Activated B cell treated with CpG ODN at 0.5 μM for 24 hours (primary cell): ENCODE measurements around the gene SMAP1. TPM values are rescaled to one million over a fixed set of nuclear protein-coding genes. Genes with fewer than 3 reads are reported as not detected.
A peak's percentile ranks its signal among the peaks of the same experiment; 100 is the strongest.

Source experiments
- ATAC-seq: fragments of 200-7000 bp; cut with Tn5 transposase; one replicate; pipeline ENCODE4 v1.10.0; 2021; ENCODE audit warnings: low read depth, mild to moderate bottlenecking, moderate library complexity
- CTCF ChIA-PET: fragments of 350-600 bp; sonication (Branson Sonifier 250); formaldehyde crosslinking; loops from one replicate; lab custom pipeline; 2021; ENCODE audit warnings: antibody characterized with exemption; lab: Charles Lee
- POLR2A ChIA-PET: fragments of 350-600 bp; sonication (Branson Sonifier 250); formaldehyde crosslinking; loops from one replicate; lab custom pipeline; 2021; ENCODE audit warnings: antibody characterized with exemption; lab: Charles Lee
- DNase-seq: peaks from one replicate; pipeline ENCODE4 v3.0.0; 2022
- H3K27ac Mint-ChIP-seq: one replicate; pipeline ENCODE4 v1.8.0; 2020; ENCODE audit warnings: mixed read lengths
- H3K27me3 Mint-ChIP-seq: one replicate; pipeline ENCODE4 v1.8.0; 2021; ENCODE audit warnings: mixed read lengths
- H3K36me3 Mint-ChIP-seq: one replicate; pipeline ENCODE4 v1.8.0; 2021; ENCODE audit warnings: low read depth, mixed read lengths
- H3K4me1 Mint-ChIP-seq: one replicate; pipeline ENCODE4 v1.8.0; 2021; ENCODE audit warnings: mixed read lengths
- H3K4me3 Mint-ChIP-seq: one replicate; pipeline ENCODE4 v1.8.0; 2020; ENCODE audit warnings: mild to moderate bottlenecking, mixed read lengths
- H3K9me3 Mint-ChIP-seq: one replicate; pipeline ENCODE4 v1.8.0; 2020; ENCODE audit warnings: mixed read lengths
- intact Hi-C: fragments of 100-400 bp; cut with micrococcal nuclease; formaldehyde crosslinking; loops from one replicate; pipeline ENCODE4 v1.15.1; 2024
- total RNA-seq: library from RNA; stranded (reverse); gene quantifications from 2 replicates; pipeline ENCODE4 v1.2.3, GENCODE V29; 2022
- TF ChIP-seq, protein P1 (sequence below): fragments of 200-600 bp; IDR thresholded peaks from one replicate; pipeline ENCODE4 v1.8.0; 2022; ENCODE audit warnings: antibody characterized with exemption, mild to moderate bottlenecking

Gene SMAP1
- total RNA-seq, 1 donor from 2014 or later, result 21.6 TPM

DNA sequence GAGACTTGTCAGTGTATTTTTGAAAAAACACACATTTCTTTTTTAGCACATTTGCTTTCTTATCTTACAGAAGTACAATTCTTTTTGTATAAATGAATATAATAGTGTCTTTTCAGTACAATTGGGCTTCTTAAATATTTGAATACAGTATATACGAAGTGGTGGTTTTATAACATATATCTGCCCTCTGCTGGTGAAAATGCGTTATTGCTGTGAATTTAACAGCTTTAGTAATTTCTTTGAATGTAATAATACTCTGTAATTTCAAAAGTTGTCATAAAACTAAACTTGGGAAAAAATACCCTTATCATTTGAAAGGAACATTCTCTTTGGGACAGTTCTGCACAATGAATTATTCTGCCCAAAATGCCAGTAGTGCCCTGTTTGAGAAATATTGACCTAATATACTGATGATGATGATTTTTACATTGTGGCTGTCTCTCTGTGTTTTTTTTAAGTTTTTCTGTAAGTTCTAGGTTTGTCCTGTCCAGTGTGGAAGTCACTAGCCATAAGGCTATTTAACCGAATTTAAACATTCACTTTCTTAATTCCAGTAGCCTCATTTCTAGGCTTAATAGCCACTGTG, 19.0 kb downstream of the SMAP1 start:
- no peaks in the 10 kb centered on the region for H3K27me3 Mint-ChIP-seq
- ChIA-PET CTCF (interaction anchor here (0.6 to 4.1 kb wide), 20 partner anchors 9 to 465 kb away, joined by 3 to 38 read pairs (median 4); partner anchors contain the start of genes FAM135A, SDHAF4 and SMAP1), POLR2A (interaction anchor here (0.5 to 1.0 kb wide), 2 partner anchors 19 to 91 kb away, joined by 3 read pairs; partner anchors contain the start of gene SMAP1)
- TF ChIP-seq, protein P1, sequence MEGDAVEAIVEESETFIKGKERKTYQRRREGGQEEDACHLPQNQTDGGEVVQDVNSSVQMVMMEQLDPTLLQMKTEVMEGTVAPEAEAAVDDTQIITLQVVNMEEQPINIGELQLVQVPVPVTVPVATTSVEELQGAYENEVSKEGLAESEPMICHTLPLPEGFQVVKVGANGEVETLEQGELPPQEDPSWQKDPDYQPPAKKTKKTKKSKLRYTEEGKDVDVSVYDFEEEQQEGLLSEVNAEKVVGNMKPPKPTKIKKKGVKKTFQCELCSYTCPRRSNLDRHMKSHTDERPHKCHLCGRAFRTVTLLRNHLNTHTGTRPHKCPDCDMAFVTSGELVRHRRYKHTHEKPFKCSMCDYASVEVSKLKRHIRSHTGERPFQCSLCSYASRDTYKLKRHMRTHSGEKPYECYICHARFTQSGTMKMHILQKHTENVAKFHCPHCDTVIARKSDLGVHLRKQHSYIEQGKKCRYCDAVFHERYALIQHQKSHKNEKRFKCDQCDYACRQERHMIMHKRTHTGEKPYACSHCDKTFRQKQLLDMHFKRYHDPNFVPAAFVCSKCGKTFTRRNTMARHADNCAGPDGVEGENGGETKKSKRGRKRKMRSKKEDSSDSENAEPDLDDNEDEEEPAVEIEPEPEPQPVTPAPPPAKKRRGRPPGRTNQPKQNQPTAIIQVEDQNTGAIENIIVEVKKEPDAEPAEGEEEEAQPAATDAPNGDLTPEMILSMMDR, result peak; percentile 65
- ATAC-seq (peak; percentile 52), DNase-seq (no peak)
- H3K27ac Mint-ChIP-seq, result no peak overlapping the region
- H3K4me3 Mint-ChIP-seq, result no peak overlapping the region
- H3K36me3 Mint-ChIP-seq, result peaks cover 12% of the 10 kb centered on the region
- H3K9me3 Mint-ChIP-seq, result peaks cover 4% of the 10 kb centered on the region
- intact Hi-C loops, result loop anchor here (1.0 to 5.0 kb wide), 7 partner anchors 19 to 465 kb away; partner anchors contain the start of gene SMAP1
- peaks cover 23% of the 10 kb centered on the region for H3K4me1 Mint-ChIP-seq

DNA sequence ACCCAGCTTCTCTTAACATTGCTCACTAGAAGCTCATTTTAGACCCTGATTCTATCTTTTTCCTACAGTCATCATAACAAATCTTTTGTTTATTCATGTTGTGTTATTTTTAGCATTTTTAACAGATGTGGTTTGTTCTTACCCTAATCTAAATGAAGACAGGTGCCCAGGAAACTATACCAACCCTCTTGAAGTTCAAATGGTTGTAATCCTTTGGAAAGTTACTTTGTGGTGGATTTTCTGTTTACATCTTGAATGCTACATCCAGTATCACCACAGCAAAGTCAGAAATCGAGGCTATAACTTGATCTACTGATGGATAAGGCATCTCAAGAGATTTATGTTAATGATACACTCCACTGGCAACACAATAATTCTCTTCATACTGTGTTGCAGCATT, 26.2 kb downstream of the SMAP1 start:
- intact Hi-C loops, result no loop called here
- ATAC-seq, result no peak
- H3K27me3 Mint-ChIP-seq, result no peaks in the 10 kb centered on the region
- no peak overlapping the region for H3K27ac Mint-ChIP-seq
- TF ChIP-seq, protein P1, result no peak
- DNase-seq, result no peak
- H3K36me3 Mint-ChIP-seq, result peaks cover 11% of the 10 kb centered on the region
- CTCF ChIA-PET, result interaction anchor here (1.2 to 2.3 kb wide), 2 partner anchors 13 to 190 kb away, joined by 4 to 6 read pairs; no protein-coding TSS in a partner anchor
- H3K9me3 Mint-ChIP-seq, result peaks cover 13% of the 10 kb centered on the region
- H3K4me3 Mint-ChIP-seq, result no peak overlapping the region
- peaks cover 36% of the 10 kb centered on the region for H3K4me1 Mint-ChIP-seq
- POLR2A ChIA-PET, result no interaction called here

DNA sequence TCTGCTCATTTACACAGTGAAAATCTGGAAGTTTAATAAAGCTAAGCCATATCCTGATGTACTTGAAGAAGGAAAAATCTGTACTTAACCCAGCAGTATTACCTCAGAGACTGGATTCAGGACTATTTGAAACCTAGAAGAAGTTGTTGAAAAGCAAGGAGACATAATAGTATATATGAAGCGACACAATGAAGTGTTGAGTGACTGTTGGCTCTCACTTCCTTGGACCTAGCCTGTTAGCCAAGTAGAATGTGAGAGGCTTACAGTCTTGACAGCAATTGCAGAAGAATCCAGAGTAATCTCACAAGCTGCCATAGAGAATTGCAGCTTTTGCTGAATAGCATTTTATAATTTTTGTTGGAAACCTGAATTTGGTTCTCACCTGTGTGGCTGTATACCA, 26.7 kb downstream of the SMAP1 start:
- intact Hi-C loops, result no loop called here
- H3K4me3 Mint-ChIP-seq, result no peak overlapping the region
- H3K4me1 Mint-ChIP-seq, result peaks cover 36% of the 10 kb centered on the region
- peaks cover 9% of the 10 kb centered on the region for H3K36me3 Mint-ChIP-seq
- DNase-seq, result no peak
- CTCF ChIA-PET, result interaction anchor here (1.2 to 2.4 kb wide), 3 partner anchors 13 to 190 kb away, joined by 4 to 6 read pairs (median 6); no protein-coding TSS in a partner anchor
- no peaks in the 10 kb centered on the region for H3K27me3 Mint-ChIP-seq
- peaks cover 13% of the 10 kb centered on the region for H3K9me3 Mint-ChIP-seq
- ATAC-seq, result no peak
- H3K27ac Mint-ChIP-seq, result no peak overlapping the region
- POLR2A ChIA-PET, result no interaction called here
- TF ChIP-seq, protein P1, result no peak

DNA sequence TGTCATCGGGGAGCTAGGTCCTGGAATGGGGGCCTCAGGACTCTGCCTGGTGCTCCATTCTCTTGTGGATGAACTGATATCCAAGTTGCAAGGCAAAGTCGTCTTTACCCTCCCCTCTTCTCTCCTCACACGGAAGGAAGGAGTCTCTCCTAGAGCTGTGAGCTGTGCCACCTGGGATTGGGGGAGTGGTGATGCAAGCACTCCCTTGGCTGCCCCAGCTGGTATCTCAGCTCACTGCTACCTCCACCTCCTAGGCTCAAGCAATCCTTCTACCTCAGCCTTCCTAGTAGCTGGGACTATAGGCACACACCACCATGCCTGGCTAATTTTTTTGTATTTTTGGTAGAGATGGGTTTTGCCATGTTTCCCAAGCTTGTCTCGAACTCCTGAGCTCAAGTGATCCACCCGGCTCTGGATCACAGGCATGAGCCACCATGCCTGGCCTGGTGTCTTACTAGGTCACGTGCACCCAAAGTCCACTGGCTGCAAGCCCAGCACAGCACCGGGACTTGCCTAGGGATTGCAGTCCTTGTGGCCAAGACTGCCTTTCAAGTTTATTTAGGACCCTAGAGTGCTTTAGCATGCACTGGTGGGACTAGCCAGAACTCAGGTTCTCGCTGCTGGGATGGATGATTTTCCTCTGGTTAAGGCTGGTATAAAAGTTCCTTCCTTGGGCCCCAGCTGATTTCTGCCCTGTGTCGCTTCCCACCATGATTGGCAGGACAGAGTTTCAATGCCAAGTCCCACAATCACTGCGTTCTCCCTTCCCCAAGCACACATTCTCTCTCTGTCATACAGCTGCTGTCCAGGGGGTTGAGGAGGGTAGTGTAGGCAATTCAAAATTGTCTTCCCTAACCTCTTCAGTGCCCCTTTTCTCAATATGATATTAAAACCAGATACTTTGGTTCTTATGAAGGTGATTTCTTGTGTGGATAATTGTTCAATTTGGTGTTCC, 33.5 kb downstream of the SMAP1 start:
- Mint-ChIP-seq H3K4me3 (no peak overlapping the region), H3K36me3 (peaks cover 26% of the 10 kb centered on the region), H3K27ac (no peak overlapping the region), H3K4me1 (peaks cover 19% of the 10 kb centered on the region), H3K27me3 (no peaks in the 10 kb centered on the region), H3K9me3 (peaks cover 6% of the 10 kb centered on the region)
- TF ChIP-seq, protein P1, result no peak
- ChIA-PET POLR2A (interaction anchor here (0.7 kb wide), 1 partner anchor 590 kb away, joined by 6 read pairs; no protein-coding TSS in a partner anchor), CTCF (no interaction called here)
- DNase-seq (no peak), ATAC-seq (no peak)
- intact Hi-C loops, result no loop called here
